Right lobe of liver (tissue), 6 donors: ENCODE data around the gene PIGL. TPM values are rescaled to one million over a fixed set of nuclear protein-coding genes. Genes with fewer than 3 reads are reported as not detected.

Experiments
- ATAC-seq, 4 donors: fragments of 200-7000 bp; cut with Tn5 transposase; one replicate each; pipeline ENCODE4 v1.9.1; 2020; ENCODE audit warnings: mild to moderate bottlenecking in 4 of 4, moderate library complexity in 4 of 4
- DNase-seq, 3 donors: peaks; one replicate each; pipeline ENCODE4 v3.0.0-alpha.2; 2020
- H3K27ac ChIP-seq, 3 donors: fragments of 200-600 bp; one replicate each; pipeline ENCODE4 v1.8.0; 2022
- H3K27me3 ChIP-seq, 2 donors: fragments of 200-600 bp; one replicate each; pipeline ENCODE4 v1.8.0; 2022
- H3K36me3 ChIP-seq, 4 donors: fragments of 200-600 bp; sonication (generic) in 1 of 4; one replicate each; pipeline versions ENCODE4 v1.5.1 to v1.8.0; 2017 to 2022; ENCODE audit warnings: control low read depth in 1 of 4
- H3K4me1 ChIP-seq, 4 donors: fragments of 200-600 bp; sonication (generic) in 1 of 4; one replicate each; pipeline versions ENCODE4 v1.5.1 to v1.8.0; 2017 to 2022; ENCODE audit warnings: control low read depth in 1 of 4
- H3K4me3 ChIP-seq, 3 donors: fragments of 200-600 bp; one replicate each; pipeline ENCODE4 v1.8.0; 2022
- H3K9me3 ChIP-seq, 4 donors: fragments of 200-600 bp; sonication (generic) in 1 of 4; one replicate each; pipeline versions ENCODE4 v1.5.1 to v1.8.0; 2017 to 2022; ENCODE audit warnings: control low read depth in 1 of 4
- CTCF ChIP-seq, 4 donors: fragments of 200-600 bp in 3 of 4; fragments of 450-650 bp in 1 of 4; IDR thresholded peaks; one replicate each; pipeline versions ENCODE4 v1.5.1 to v1.8.0; 2016 to 2022; ENCODE audit warnings: antibody characterized with exemption in 4 of 4, mild to moderate bottlenecking in 2 of 4
- POLR2A ChIP-seq: fragments of 450-650 bp; IDR thresholded peaks from one replicate; pipeline ENCODE4 v1.6.1; 2017; ENCODE audit warnings: antibody characterized with exemption, mild to moderate bottlenecking
- WGBS: methylation state at CpG from one replicate; pipeline ENCODE4 v1.1.6; 2018; ENCODE audit warnings: low coverage, low lambda C conversion rate; ENCODE audit not compliant: insufficient coverage; ENCODE audit errors: missing lambda C conversion rate; 5-methylcytosine and 5-hydroxymethylcytosine counted together
- intact Hi-C, 2 donors: fragments of 100-400 bp; cut with DNase I; formaldehyde crosslinking; loops; one replicate each; pipeline versions ENCODE4 v1.11.2 to v1.14.1; 2022
- total RNA-seq, 6 experiments: library from RNA; depleted of rRNA in 2 of 6; stranded (reverse); fragments of >200 nt in 2 of 6; fragmentation: NEBNext Ultra II Directional in 3 of 6; extraction: Animal tissue kit (Norgen Biotek cat#: 25700) in 3 of 6; gene quantifications; one replicate each; pipeline versions ENCODE4 v1.1.0 to v1.2.4, GENCODE V29; 2016 to 2023
- donor health status: DM: no; HTN: yes; CAD: no.
- donor health status: DM: no; HTN: no; CAD: no.
- donor health status: DM: no; HTN: no; CAD: no.
- donor health status: DM: no; HTN: yes; CAD: no.
- donor health status: DM: no; HTN: yes; CAD: no.

Gene PIGL
- total RNA-seq, 6 experiments from 2014 or later = 8.5 to 29.7 (median 14.9) TPM

DNA sequence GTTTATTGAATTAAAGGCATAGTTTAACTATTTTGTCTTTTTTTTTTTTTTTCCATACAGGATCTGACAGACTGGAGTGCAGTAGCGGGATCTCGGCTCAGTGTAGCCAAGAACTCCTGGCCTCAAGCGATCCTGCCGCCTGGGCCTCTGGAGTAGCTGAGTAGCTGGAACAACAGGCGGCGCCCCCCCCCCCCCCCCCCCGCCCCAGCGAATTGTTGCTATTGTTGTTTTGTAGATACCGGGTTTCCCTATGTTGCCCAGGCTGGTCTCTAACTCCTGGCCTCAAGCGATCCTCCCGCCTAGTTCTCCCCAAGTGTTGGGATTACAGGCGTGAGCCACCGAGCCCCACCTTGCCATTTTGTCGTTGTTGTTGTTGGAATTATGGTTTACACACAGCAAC is 137.6 kb downstream of the PIGL start:
- TF ChIP-seq CTCF (IDR thresholded peaks at IDR 0.05) (no peak), POLR2A (no peak)
- Histone ChIP-seq H3K9me3 (no peaks in the 10 kb centered on the region), H3K4me1 (peaks cover 0 to 10% (median 5%) of the 10 kb centered on the region in 4 donors), H3K27ac (no peak overlapping the region), H3K4me3 (no peak overlapping the region), H3K36me3 (peaks cover 0 to under 1% (median 0%) of the 10 kb centered on the region in 4 donors), H3K27me3 (no peaks in the 10 kb centered on the region)
- ATAC-seq = no peak
- intact Hi-C loops = no loop called here
- no peak for DNase-seq
- WGBS = 83% methylated on average over 1 of the region's 14 CpGs

DNA sequence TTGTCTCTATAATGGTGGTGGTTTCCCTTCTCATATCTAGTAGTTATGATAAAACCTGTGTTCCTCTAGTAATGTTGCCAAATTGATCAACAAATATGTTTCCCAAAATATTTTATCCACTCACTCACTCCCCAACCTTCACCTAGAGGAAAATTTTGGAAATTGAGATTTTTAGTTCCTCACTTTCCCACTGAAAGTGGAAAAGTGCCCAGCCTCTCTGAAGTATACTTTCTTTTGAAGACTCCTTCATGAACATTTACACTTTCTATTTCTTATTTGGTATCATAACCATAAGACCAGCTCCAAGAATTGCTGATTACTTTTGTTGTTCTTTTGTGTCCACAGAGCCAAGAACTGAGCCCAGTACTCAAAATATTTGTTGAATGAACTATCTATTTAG is 141.4 kb downstream of the PIGL start:
- intact Hi-C loops = no loop called here
- no peak for DNase-seq
- H3K4me1 ChIP-seq = no peaks in the 10 kb centered on the region
- no peak for ATAC-seq
- no peaks in the 10 kb centered on the region for H3K27me3 ChIP-seq
- no peaks in the 10 kb centered on the region for H3K9me3 ChIP-seq
- no peak overlapping the region for H3K27ac ChIP-seq
- no peaks in the 10 kb centered on the region for H3K36me3 ChIP-seq
- H3K4me3 ChIP-seq = no peak overlapping the region
- TF ChIP-seq POLR2A (no peak), CTCF (IDR thresholded peaks at IDR 0.05) (no peak)

DNA sequence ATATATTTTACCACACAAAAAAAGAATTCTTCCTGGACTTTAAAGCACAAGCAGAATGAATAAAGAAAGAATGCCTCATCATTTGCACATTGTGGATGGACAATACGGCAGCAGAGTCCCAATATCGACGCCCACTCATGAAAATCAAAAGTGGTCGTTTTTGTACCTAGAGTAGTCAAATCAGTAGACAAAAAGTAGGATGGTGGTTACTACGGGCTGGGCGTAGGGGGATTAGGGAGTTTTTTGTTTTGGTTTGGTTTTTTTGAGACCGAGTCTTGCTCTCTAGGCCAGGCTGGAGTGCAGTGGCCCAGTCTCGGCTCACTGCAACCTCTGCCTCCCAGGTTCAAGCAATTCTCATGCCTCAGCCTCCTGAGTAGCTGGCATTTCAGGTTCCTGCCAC is 144.9 kb downstream of the PIGL start:
- no peaks in the 10 kb centered on the region for H3K27me3 ChIP-seq
- DNase-seq (no peak), ATAC-seq (no peak)
- H3K4me3 ChIP-seq = no peak overlapping the region
- H3K27ac ChIP-seq = no peak overlapping the region
- peaks cover 0 to 6% (median 0%) of the 10 kb centered on the region in 4 donors for H3K4me1 ChIP-seq
- 82% methylated on average over 6 of the region's 8 CpGs for WGBS
- intact Hi-C loops = loop anchor here (10.0 kb wide), 2 partner anchors 53 to 163 kb away; partner anchors contain the start of gene TRPV2 (in 1 of the 2)
- H3K36me3 ChIP-seq = no peaks in the 10 kb centered on the region
- no peak for TF ChIP-seq POLR2A
- TF ChIP-seq CTCF (IDR thresholded peaks at IDR 0.05) = no peak
- no peaks in the 10 kb centered on the region for H3K9me3 ChIP-seq

- DNase-seq = peak; percentile 68 to 76 (median 69)
- intact Hi-C loops = loop anchor here (10.0 kb wide), 2 partner anchors 51 to 161 kb away; partner anchors contain the start of gene TRPV2 (in 1 of the 2)
- 2% methylated on average over 6 of the region's 6 CpGs for WGBS
- H3K27me3 ChIP-seq = no peaks in the 10 kb centered on the region
- TF ChIP-seq CTCF (IDR thresholded peaks at IDR 0.05) = peak; percentile 86 to 94 (median 94)
- no peak for TF ChIP-seq POLR2A
- no peak overlapping the region for H3K4me3 ChIP-seq
- H3K27ac ChIP-seq = no peak overlapping the region
- H3K4me1 ChIP-seq = peaks cover 0 to 6% (median 0%) of the 10 kb centered on the region in 4 donors
- ATAC-seq = peak; percentile 93 to 97 (median 95)
- H3K9me3 ChIP-seq = no peaks in the 10 kb centered on the region
- no peaks in the 10 kb centered on the region for H3K36me3 ChIP-seq
These were observed 146.9 kb downstream of the PIGL start for GRCh38 chr17:16363749-16364536.
